Endothelial cell of umbilical vein (primary cell): ENCODE measurements around the gene P2RY8. TPM values are rescaled to one million over a fixed set of nuclear protein-coding genes. Genes with fewer than 3 reads are reported as not detected.

Source experiments
- BruUV-seq: library from RNA; stranded (reverse); fragments of 400-500 nt; replicated peaks from 2 replicates; lab custom pipeline; 2021; lab: Mats Ljungman, UMichigan
- CTCF ChIA-PET: fragments of 300-600, 350-600 bp; sonication (Branson Sonifier 250); formaldehyde crosslinking; loops from one replicate; lab custom pipeline; 2021; ENCODE audit warnings: antibody characterized with exemption, inconsistent platforms; lab: Charles Lee
- POLR2A ChIA-PET: fragments of 300-600, 350-600 bp; sonication (Branson Sonifier 250); formaldehyde crosslinking; loops from one replicate; lab custom pipeline; 2021; ENCODE audit warnings: antibody characterized with exemption, inconsistent platforms; lab: Charles Lee
- DNase-seq: peaks from one replicate; pipeline ENCODE4 v3.0.0-alpha.2; 2011; ENCODE audit warnings: low read depth, low spot score
- FAIRE-seq: peaks from 2 replicates; lab custom pipeline; 2011; peaks lifted over from hg19 to GRCh38; lab: Jason Lieb, UNC
- H2AFZ ChIP-seq: 2 replicates; pipeline ENCODE4 v1.6.0; 2012; ENCODE audit warnings: low read depth, low read length, control low read depth, inconsistent platforms
- H3K27ac ChIP-seq: 2 replicates; pipeline ENCODE4 v1.5.1; 2011; ENCODE audit warnings: low read depth, mild to moderate bottlenecking, control low read depth, low read length, moderate library complexity; ENCODE audit not compliant: insufficient read depth
- H3K27me3 ChIP-seq, 2 experiments: 2 replicates each; pipeline versions ENCODE4 v1.6.0 to v1.6.1; 2011; ENCODE audit warnings: low read length in 2 of 2, mixed read lengths in 1 of 2; ENCODE audit not compliant: control insufficient read depth in 2 of 2, insufficient read depth in 2 of 2
- H3K36me3 ChIP-seq, 2 experiments: 2 replicates in 1 of 2; 3 replicates in 1 of 2; pipeline ENCODE4 v1.5.1; 2011; ENCODE audit warnings: low read length in 2 of 2, mild to moderate bottlenecking in 1 of 2, moderate library complexity in 1 of 2; ENCODE audit not compliant: control insufficient read depth in 2 of 2, insufficient read depth in 2 of 2; ENCODE audit errors: extremely low read depth in 1 of 2
- H3K4me1 ChIP-seq: 3 replicates; pipeline ENCODE4 v1.5.1; 2011; ENCODE audit warnings: mild to moderate bottlenecking, low read length; ENCODE audit not compliant: control insufficient read depth, insufficient read depth; ENCODE audit errors: extremely low read depth
- H3K4me2 ChIP-seq: 2 replicates; pipeline ENCODE4 v1.6.1; 2011; ENCODE audit warnings: low read length, control low read depth, mixed read lengths; ENCODE audit not compliant: insufficient read depth
- H3K4me3 ChIP-seq, 3 experiments: fragments of 200-600 bp in 1 of 3; sonication (generic), shearing (Covaris generic) in 1 of 3; replicated peaks in 1 of 3; 2 replicates each; pipeline ENCODE4 v1.5.1; 2011 to 2016; ENCODE audit warnings: control low read depth in 3 of 3, low read length in 3 of 3, mild to moderate bottlenecking in 2 of 3, inconsistent platforms in 1 of 3, low read depth in 1 of 3, moderate library complexity in 1 of 3; ENCODE audit not compliant: insufficient read depth in 1 of 3
- H3K79me2 ChIP-seq: 2 replicates; pipeline ENCODE4 v1.6.0; 2012; ENCODE audit warnings: low read length, inconsistent platforms; ENCODE audit not compliant: control insufficient read depth, insufficient read depth
- H3K9ac ChIP-seq: replicated peaks from 2 replicates; pipeline ENCODE3; 2011; ENCODE audit warnings: low read length, control low read depth; ENCODE audit not compliant: insufficient read depth; ENCODE audit errors: extremely low read depth
- H3K9me1 ChIP-seq: replicated peaks from 3 replicates; pipeline ENCODE4 v1.6.0; 2011; ENCODE audit warnings: mild to moderate bottlenecking, low read length; ENCODE audit not compliant: control insufficient read depth, insufficient read depth; ENCODE audit errors: extremely low read depth
- H3K9me3 ChIP-seq: replicated peaks from 2 replicates; pipeline ENCODE4 v1.5.1; 2012; ENCODE audit warnings: low read length, inconsistent platforms; ENCODE audit not compliant: control insufficient read depth, insufficient read depth
- H4K20me1 ChIP-seq: replicated peaks from 2 replicates; pipeline ENCODE3; 2011; ENCODE audit warnings: mild to moderate bottlenecking, low read length; ENCODE audit not compliant: control insufficient read depth, insufficient read depth; ENCODE audit errors: extremely low read depth
- FOS ChIP-seq: IDR thresholded peaks from 2 replicates; pipeline ENCODE4 v1.6.1; 2011; ENCODE audit warnings: mild to moderate bottlenecking, low read length, moderate library complexity, borderline replicate concordance; ENCODE audit not compliant: insufficient read depth
- MAX ChIP-seq: IDR thresholded peaks from 2 replicates; pipeline ENCODE4 v1.6.1; 2011; ENCODE audit not compliant: insufficient read depth, insufficient read length
- MYC ChIP-seq: IDR thresholded peaks from one replicate; pipeline ENCODE4 v1.6.1; 2011; ENCODE audit warnings: mild to moderate bottlenecking, low read depth, low read length
- POLR2A ChIP-seq: IDR thresholded peaks from 2 replicates; pipeline ENCODE4 v1.6.1; 2012; ENCODE audit warnings: low read depth, mild to moderate bottlenecking, control low read depth, low read length
- POLR2AphosphoS5 ChIP-seq: IDR thresholded peaks from 2 replicates; pipeline ENCODE4 v1.6.1; 2012; ENCODE audit warnings: low read depth, mild to moderate bottlenecking, control low read depth, low read length, moderate library complexity; ENCODE audit not compliant: insufficient read depth
- dilution Hi-C: fragments of 300-500 bp; cut with MboI; formaldehyde crosslinking; loops from one replicate; pipeline ENCODE4 v1.15.0; 2019; ENCODE audit warnings: low sequenced_read_pairs; ENCODE audit not compliant: extremely low pct_ligation_motif_present
- intact Hi-C: fragments of 100-400 bp; cut with micrococcal nuclease; formaldehyde crosslinking; loops from one replicate; pipeline ENCODE4 v1.10.0; 2022
- polyA plus RNA-seq, 4 experiments: library from polyadenylated mRNA; depleted of rRNA in 3 of 4; stranded (reverse) in 3 of 4; unstranded in 1 of 4; fragments of >200 nt; gene quantifications; 2 replicates each; pipeline versions ENCODE4 v1.2.1 to v1.2.3, GENCODE V29; 2011 to 2012; ENCODE audit warnings: missing spikeins in 1 of 4
- total RNA-seq: library from RNA; stranded (reverse); gene quantifications from 2 replicates; pipeline ENCODE4 v1.2.3, GENCODE V29; 2021

P2RY8 gene
- total and polyA plus RNA-seq, 2 donors (not counting 3 experiments of a cell fraction or from before 2014, with no cell fraction given): not detected

GRCh38 chrX:1420371-1420770 is 116.6 kb downstream of the P2RY8 start:
- Histone ChIP-seq H3K4me3 (no peak overlapping the region), H4K20me1 (no peaks in the 10 kb centered on the region), H3K9me1 (no peaks in the 10 kb centered on the region), H2AFZ (no peak overlapping the region), H3K27me3 (no peaks in the 10 kb centered on the region), H3K9ac (no peak overlapping the region), H3K36me3 (peaks cover 2 to 24% of the 10 kb centered on the region in 2 experiments), H3K9me3 (no peaks in the 10 kb centered on the region), H3K4me1 (no peaks in the 10 kb centered on the region), H3K27ac (no peak overlapping the region), H3K79me2 (no peaks in the 10 kb centered on the region), H3K4me2 (no peak overlapping the region)
- no peak for TF ChIP-seq MAX
- no peak for TF ChIP-seq POLR2AphosphoS5
- TF ChIP-seq POLR2A: no peak
- no peak for TF ChIP-seq MYC
- dilution Hi-C loops (no loop called here), intact Hi-C loops (no loop called here)
- DNase-seq (no peak), FAIRE-seq (no peak)
- ChIA-PET POLR2A (no interaction called here), CTCF (no interaction called here)
- BruUV-seq: no TSS peak

- TF ChIP-seq FOS (no peak), POLR2A (peak; percentile 39)
- Histone ChIP-seq H4K20me1 (no peaks in the 10 kb centered on the region), H3K4me2 (no peak overlapping the region), H3K9ac (no peak overlapping the region), H3K4me3 (no peak overlapping the region), H3K36me3 (peaks cover 2 to 24% of the 10 kb centered on the region in 2 experiments), H3K9me3 (no peaks in the 10 kb centered on the region), H3K27me3 (no peaks in the 10 kb centered on the region), H2AFZ (no peak overlapping the region), H3K79me2 (no peaks in the 10 kb centered on the region), H3K4me1 (no peaks in the 10 kb centered on the region), H3K9me1 (no peaks in the 10 kb centered on the region), H3K27ac (no peak overlapping the region)
- BruUV-seq: no TSS peak
- intact Hi-C loops (no loop called here), dilution Hi-C loops (no loop called here)
- DNase-seq (no peak), FAIRE-seq (no peak)
- ChIA-PET POLR2A (no interaction called here), CTCF (no interaction called here)
These were observed 117.2 kb downstream of the P2RY8 start for GRCh38 chrX:1419545-1420355.
